Choroid plexus epithelial cell (primary cell): Measurements from ENCODE around the gene ZGPAT.

Source experiments
- DNase-seq: peaks from one replicate; pipeline ENCODE4 v3.0.0-alpha.2; 2010; ENCODE audit warnings: low read depth
- H3K4me3 ChIP-seq: 2 replicates; pipeline ENCODE4 v1.5.1; 2011; ENCODE audit warnings: low read depth, mild to moderate bottlenecking, control low read depth, low read length, moderate library complexity
- CTCF ChIP-seq: conservative IDR thresholded peaks from 2 replicates; pipeline ENCODE4 v1.5.1; 2011; ENCODE audit warnings: low read depth, mild to moderate bottlenecking, control low read depth, inconsistent platforms, low read length, moderate library complexity

The ZGPAT gene

GRCh38 chr20:63706852-63707557, 834 bp upstream of the ZGPAT start:
- peak; percentile 59 for TF ChIP-seq CTCF
- H3K4me3 ChIP-seq: peak overlapping the region; percentile 83
- DNase-seq: peak; percentile 59

- no peak for TF ChIP-seq CTCF
- H3K4me3 ChIP-seq: peak overlapping the region; percentile 83
- DNase-seq: no peak
These were observed 686 bp downstream of the ZGPAT start for GRCh38 chr20:63708301-63709148.

GRCh38 chr20:63709149-63709527, 1.3 kb downstream of the ZGPAT start:
- peak overlapping the region; percentile 83 for H3K4me3 ChIP-seq

GRCh38 chr20:63711085-63711645, 3.3 kb downstream of the ZGPAT start:
- DNase-seq: no peak
- H3K4me3 ChIP-seq: no peak overlapping the region
- TF ChIP-seq CTCF: no peak

More at GRCh38 chr20:63709149-63709527, 1.3 kb downstream of the ZGPAT start:
- no peak for TF ChIP-seq CTCF
- no peak for DNase-seq

GRCh38 chr20:63712191-63712590, 4.4 kb downstream of the ZGPAT start:
- TF ChIP-seq CTCF: no peak
- H3K4me3 ChIP-seq: no peak overlapping the region
- DNase-seq: no peak

- H3K4me3 ChIP-seq: no peak overlapping the region
- no peak for DNase-seq
- no peak for TF ChIP-seq CTCF
These were observed 7.0 kb downstream of the ZGPAT start for GRCh38 chr20:63714858-63715257.
